Measurements from ENCODE around the gene EPAS1. TPM values are rescaled to one million over a fixed set of nuclear protein-coding genes. Genes with fewer than 3 reads are reported as not detected.

EPAS1 gene
- total RNA-seq, 4 donors from 2014 or later = 102 to 260 (median 167) TPM

- 74 to 79% methylated on average over 7 to 18 of the region's 18 CpGs for WGBS, 2 donors (ENCODE audit: low coverage in 1 of 2)
- H3K4me3 ChIP-seq = no peak overlapping the region
- DNase-seq = no peak
- TF ChIP-seq EP300 (IDR thresholded peaks at IDR 0.05; ENCODE audit: low read depth) = no peak
- TF ChIP-seq, protein P1, sequence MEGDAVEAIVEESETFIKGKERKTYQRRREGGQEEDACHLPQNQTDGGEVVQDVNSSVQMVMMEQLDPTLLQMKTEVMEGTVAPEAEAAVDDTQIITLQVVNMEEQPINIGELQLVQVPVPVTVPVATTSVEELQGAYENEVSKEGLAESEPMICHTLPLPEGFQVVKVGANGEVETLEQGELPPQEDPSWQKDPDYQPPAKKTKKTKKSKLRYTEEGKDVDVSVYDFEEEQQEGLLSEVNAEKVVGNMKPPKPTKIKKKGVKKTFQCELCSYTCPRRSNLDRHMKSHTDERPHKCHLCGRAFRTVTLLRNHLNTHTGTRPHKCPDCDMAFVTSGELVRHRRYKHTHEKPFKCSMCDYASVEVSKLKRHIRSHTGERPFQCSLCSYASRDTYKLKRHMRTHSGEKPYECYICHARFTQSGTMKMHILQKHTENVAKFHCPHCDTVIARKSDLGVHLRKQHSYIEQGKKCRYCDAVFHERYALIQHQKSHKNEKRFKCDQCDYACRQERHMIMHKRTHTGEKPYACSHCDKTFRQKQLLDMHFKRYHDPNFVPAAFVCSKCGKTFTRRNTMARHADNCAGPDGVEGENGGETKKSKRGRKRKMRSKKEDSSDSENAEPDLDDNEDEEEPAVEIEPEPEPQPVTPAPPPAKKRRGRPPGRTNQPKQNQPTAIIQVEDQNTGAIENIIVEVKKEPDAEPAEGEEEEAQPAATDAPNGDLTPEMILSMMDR (IDR thresholded peaks at IDR 0.05) = no peak
- TF ChIP-seq POLR2A (IDR thresholded peaks at IDR 0.05) = no peak
- TF ChIP-seq POLR2AphosphoS5 (IDR thresholded peaks at IDR 0.05) = no peak
- in situ Hi-C loops (cut with MboI; ENCODE audit: low pct_ligation_motif_present in 1 of 4, low pct_unique_long_range_greater_than_20kb in 1 of 4, low sequenced_read_pairs in 3 of 4) = no loop called here
- H3K27ac ChIP-seq = no peak overlapping the region
- H3K27me3 ChIP-seq = no peaks in the 10 kb centered on the region
- intact Hi-C loops (cut with DNase I; ENCODE audit: low total_unique reads) = no loop called here
- H3K9me3 ChIP-seq = no peaks in the 10 kb centered on the region
- H3K36me3 ChIP-seq = peaks cover 0 to 7% (median 0%) of the 10 kb centered on the region in 4 donors
- H3K4me1 ChIP-seq = no peaks in the 10 kb centered on the region
Observed at GRCh38 chr2:46385786-46386577, 88.8 kb downstream of the EPAS1 start.

- DNase-seq = no peak
- WGBS, 2 donors (ENCODE audit: low coverage in 1 of 2) = 81 to 83% methylated on average over 4 to 5 of the region's 5 CpGs
- Histone ChIP-seq H3K4me1 (no peaks in the 10 kb centered on the region), H3K9me3 (no peaks in the 10 kb centered on the region), H3K27me3 (no peaks in the 10 kb centered on the region), H3K27ac (no peak overlapping the region), H3K36me3 (peaks cover 0 to 5% (median 0%) of the 10 kb centered on the region in 4 donors), H3K4me3 (no peak overlapping the region)
- intact Hi-C loops (cut with DNase I; ENCODE audit: low total_unique reads) (no loop called here), in situ Hi-C loops (cut with MboI; ENCODE audit: low pct_ligation_motif_present in 1 of 4, low pct_unique_long_range_greater_than_20kb in 1 of 4, low sequenced_read_pairs in 3 of 4) (no loop called here)
- TF ChIP-seq POLR2AphosphoS5 (IDR thresholded peaks at IDR 0.05) (no peak), POLR2A (IDR thresholded peaks at IDR 0.05) (no peak), EP300 (IDR thresholded peaks at IDR 0.05; ENCODE audit: low read depth) (no peak)
- TF ChIP-seq, protein P1 (IDR thresholded peaks at IDR 0.05) = no peak
Observed at GRCh38 chr2:46386763-46387162, 89.6 kb downstream of the EPAS1 start.

- Histone ChIP-seq H3K4me1 (no peaks in the 10 kb centered on the region), H3K9me3 (no peaks in the 10 kb centered on the region), H3K27me3 (no peaks in the 10 kb centered on the region), H3K36me3 (peaks cover 0 to 5% (median 0%) of the 10 kb centered on the region in 4 donors), H3K4me3 (no peak overlapping the region), H3K27ac (no peak overlapping the region)
- intact Hi-C loops (cut with DNase I; ENCODE audit: low total_unique reads) (no loop called here), in situ Hi-C loops (cut with MboI; ENCODE audit: low pct_ligation_motif_present in 1 of 4, low pct_unique_long_range_greater_than_20kb in 1 of 4, low sequenced_read_pairs in 3 of 4) (no loop called here)
- 65 to 94% methylated on average over 3 of the region's 3 CpGs for WGBS, 2 donors (ENCODE audit: low coverage in 1 of 2)
- TF ChIP-seq POLR2A (IDR thresholded peaks at IDR 0.05) = no peak
- TF ChIP-seq POLR2AphosphoS5 (IDR thresholded peaks at IDR 0.05) = no peak
- TF ChIP-seq, protein P1 (IDR thresholded peaks at IDR 0.05) = no peak
- no peak for TF ChIP-seq EP300 (IDR thresholded peaks at IDR 0.05; ENCODE audit: low read depth)
- no peak for DNase-seq
Observed at GRCh38 chr2:46387292-46387691, 90.1 kb downstream of the EPAS1 start.

GRCh38 chr2:46387886-46388515 is 90.8 kb downstream of the EPAS1 start:
- no peak for DNase-seq
- Histone ChIP-seq H3K27ac (peak overlapping the region in 1 of 4 donors; percentile 5), H3K36me3 (peaks cover 0 to 5% (median 0%) of the 10 kb centered on the region in 4 donors), H3K4me1 (no peaks in the 10 kb centered on the region), H3K4me3 (no peak overlapping the region), H3K9me3 (no peaks in the 10 kb centered on the region), H3K27me3 (no peaks in the 10 kb centered on the region)
- 94% methylated on average over 4 of the region's 5 CpGs; no CpG with 5 or more reads in 1 of the 2 donors for WGBS, 2 donors (ENCODE audit: low coverage in 1 of 2)
- in situ Hi-C loops (cut with MboI; ENCODE audit: low pct_ligation_motif_present in 1 of 4, low pct_unique_long_range_greater_than_20kb in 1 of 4, low sequenced_read_pairs in 3 of 4) (no loop called here), intact Hi-C loops (cut with DNase I; ENCODE audit: low total_unique reads) (no loop called here)
- TF ChIP-seq POLR2A (IDR thresholded peaks at IDR 0.05) = no peak
- no peak for TF ChIP-seq EP300 (IDR thresholded peaks at IDR 0.05; ENCODE audit: low read depth)
- TF ChIP-seq, protein P1 (IDR thresholded peaks at IDR 0.05) = no peak
- no peak for TF ChIP-seq POLR2AphosphoS5 (IDR thresholded peaks at IDR 0.05)

Measured in transverse colon (tissue), 4 donors.